Lower leg skin (tissue), 4 donors: ENCODE results near the gene CELF2. TPM values are rescaled to one million over a fixed set of nuclear protein-coding genes. Genes with fewer than 3 reads are reported as not detected.

Source experiments
- DNase-seq, 2 donors: peaks; one replicate each; pipeline ENCODE4 v3.0.0-alpha.2; 2019; ENCODE audit warnings: low spot score in 2 of 2
- H3K4me3 ChIP-seq: fragments of 200-600 bp; sonication (generic); 2 replicates; pipeline ENCODE4 v1.5.1; 2017; ENCODE audit warnings: mild to moderate bottlenecking, low read depth; ENCODE audit not compliant: poor library complexity, severe bottlenecking
- POLR2A ChIP-seq, 2 donors: fragments of 450-650 bp; IDR thresholded peaks; one replicate each; pipeline ENCODE4 v1.6.1; 2016 to 2017; ENCODE audit warnings: antibody characterized with exemption in 2 of 2, mild to moderate bottlenecking in 1 of 2, moderate library complexity in 1 of 2
- WGBS, 2 donors: methylation state at CpG; one replicate each; pipeline ENCODE4 v1.1.5; 2018; 5-methylcytosine and 5-hydroxymethylcytosine counted together
- intact Hi-C: fragments of 100-400 bp; cut with DNase I; formaldehyde crosslinking; loops from one replicate; pipeline ENCODE4 v1.15.0; 2023; ENCODE audit warnings: low total_unique reads
- total RNA-seq, 4 donors: library from RNA; depleted of rRNA; stranded (reverse); fragments of >200 nt; gene quantifications; one replicate each; pipeline ENCODE4 v1.1.0, GENCODE V29; 2016
- TF ChIP-seq, protein P1 (sequence below), 3 donors: fragments of 450-650 bp; IDR thresholded peaks; one replicate each; pipeline ENCODE4 v1.5.1; 2016; ENCODE audit warnings: antibody characterized with exemption in 3 of 3, mild to moderate bottlenecking in 3 of 3, moderate library complexity in 2 of 3

CELF2 gene
- total RNA-seq, 4 donors from 2014 or later, result 16.9 to 39.9 (median 20.7) TPM

DNA sequence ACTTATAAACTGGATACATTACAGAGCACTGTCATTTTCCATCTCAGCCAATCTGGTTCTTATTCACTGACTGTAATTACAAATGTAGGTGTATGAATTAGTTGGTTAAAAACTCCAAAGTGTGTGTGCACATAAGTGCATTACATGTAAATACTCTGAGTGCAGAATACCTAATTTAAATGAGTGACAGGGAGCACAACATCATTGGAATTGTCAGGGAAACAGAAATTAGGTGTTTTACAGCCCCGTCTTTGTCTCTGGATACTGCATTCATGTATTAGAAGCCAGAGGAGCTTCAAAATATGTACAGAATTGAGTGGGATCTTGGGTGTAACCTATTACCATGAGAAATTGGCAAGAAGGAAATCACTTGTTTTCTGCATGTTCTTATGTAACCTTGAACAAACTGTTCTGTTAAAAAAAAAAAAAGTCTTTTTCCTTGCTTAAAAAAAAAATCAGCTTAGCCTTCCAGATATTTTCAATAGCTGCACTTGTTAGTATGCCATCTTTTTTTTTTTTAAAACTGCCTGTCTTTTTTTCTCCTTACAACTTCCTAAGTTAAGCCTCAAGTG lies 31.1 kb downstream of the CELF2 start:
- DNase-seq, result no peak
- H3K4me3 ChIP-seq, result no peak overlapping the region
- WGBS, 2 donors, result 0 to 38% methylated on average over 1 of the region's 1 CpG
- TF ChIP-seq, protein P1, sequence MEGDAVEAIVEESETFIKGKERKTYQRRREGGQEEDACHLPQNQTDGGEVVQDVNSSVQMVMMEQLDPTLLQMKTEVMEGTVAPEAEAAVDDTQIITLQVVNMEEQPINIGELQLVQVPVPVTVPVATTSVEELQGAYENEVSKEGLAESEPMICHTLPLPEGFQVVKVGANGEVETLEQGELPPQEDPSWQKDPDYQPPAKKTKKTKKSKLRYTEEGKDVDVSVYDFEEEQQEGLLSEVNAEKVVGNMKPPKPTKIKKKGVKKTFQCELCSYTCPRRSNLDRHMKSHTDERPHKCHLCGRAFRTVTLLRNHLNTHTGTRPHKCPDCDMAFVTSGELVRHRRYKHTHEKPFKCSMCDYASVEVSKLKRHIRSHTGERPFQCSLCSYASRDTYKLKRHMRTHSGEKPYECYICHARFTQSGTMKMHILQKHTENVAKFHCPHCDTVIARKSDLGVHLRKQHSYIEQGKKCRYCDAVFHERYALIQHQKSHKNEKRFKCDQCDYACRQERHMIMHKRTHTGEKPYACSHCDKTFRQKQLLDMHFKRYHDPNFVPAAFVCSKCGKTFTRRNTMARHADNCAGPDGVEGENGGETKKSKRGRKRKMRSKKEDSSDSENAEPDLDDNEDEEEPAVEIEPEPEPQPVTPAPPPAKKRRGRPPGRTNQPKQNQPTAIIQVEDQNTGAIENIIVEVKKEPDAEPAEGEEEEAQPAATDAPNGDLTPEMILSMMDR (IDR thresholded peaks at IDR 0.05), result no peak
- intact Hi-C loops, result no loop called here

DNA sequence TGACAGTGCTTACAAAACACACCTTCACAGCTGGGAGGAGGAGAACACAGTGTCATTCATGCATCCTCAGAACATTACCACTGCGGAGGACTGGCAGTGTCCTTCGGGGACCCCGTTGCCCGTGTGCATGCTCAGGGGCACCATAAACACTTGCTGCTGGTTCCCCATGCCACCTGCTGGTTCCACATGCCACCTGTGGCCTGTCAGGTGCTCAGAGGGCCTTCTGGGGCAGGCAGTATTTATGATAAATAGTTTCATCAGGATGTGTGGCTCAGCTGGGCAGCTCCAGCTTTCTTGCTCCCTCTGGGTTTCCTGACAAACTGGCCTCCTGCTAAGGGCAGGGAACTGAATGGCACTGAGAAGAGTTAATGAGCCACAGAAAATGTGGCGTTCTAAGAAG lies 32.1 kb downstream of the CELF2 start:
- intact Hi-C loops, result no loop called here
- no peak overlapping the region for H3K4me3 ChIP-seq
- WGBS, 2 donors, result 83 to 91% methylated on average over 5 of the region's 5 CpGs
- TF ChIP-seq POLR2A (IDR thresholded peaks at IDR 0.05), result no peak
- TF ChIP-seq, protein P1 (IDR thresholded peaks at IDR 0.05), result no peak
- DNase-seq, result no peak

DNA sequence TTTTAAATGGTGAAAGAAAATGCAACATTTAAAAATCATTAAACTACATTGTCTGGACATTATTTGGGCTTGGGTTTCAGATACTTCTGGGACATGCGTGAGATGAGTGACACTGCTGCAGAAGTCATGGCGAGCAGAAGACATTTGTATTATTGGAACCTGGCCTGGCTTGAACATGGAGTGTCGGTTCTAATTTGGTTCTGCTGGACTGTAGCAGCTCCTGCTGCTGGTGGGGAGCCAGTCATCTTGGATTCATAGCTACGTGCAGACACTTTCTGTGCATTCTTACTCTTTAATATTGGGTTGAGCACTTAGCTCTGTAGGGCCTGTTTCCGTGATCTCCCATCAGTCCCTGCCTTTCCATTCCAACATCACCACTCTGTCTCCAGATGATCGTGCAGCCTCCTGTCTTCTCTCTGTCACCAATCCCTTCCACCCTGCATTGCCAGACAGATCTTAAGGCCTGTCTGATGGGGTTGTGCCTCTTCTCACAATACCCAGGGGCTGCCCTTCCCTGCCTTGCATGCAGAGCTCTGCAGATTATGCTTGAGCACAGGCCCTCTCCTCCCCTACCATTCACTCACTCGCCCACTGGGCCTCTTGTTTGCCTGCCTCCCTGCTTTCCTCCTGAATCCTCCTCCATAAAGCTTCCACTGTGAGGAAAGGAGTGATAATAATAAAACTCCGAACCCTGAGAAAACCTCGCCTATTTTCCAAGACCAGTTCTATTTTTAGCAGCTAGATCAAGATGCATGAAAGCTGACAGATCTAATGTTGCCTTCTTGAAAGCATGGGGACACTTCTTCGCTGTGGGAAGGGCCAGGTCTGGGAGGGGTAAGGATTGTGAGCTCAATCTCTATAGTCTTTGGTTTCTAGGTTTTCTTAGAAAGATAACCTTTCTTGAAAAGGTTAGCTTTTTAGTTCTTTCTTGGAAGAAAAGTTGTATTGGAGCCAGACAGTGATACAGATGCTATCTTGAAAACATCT lies 32.9 kb downstream of the CELF2 start:
- WGBS, 2 donors, result 67 to 68% methylated on average over 10 of the region's 10 CpGs
- H3K4me3 ChIP-seq, result no peak overlapping the region
- intact Hi-C loops, result no loop called here
- no peak for DNase-seq
- TF ChIP-seq, protein P1 (IDR thresholded peaks at IDR 0.05), result no peak
- TF ChIP-seq POLR2A (IDR thresholded peaks at IDR 0.05), result no peak

DNA sequence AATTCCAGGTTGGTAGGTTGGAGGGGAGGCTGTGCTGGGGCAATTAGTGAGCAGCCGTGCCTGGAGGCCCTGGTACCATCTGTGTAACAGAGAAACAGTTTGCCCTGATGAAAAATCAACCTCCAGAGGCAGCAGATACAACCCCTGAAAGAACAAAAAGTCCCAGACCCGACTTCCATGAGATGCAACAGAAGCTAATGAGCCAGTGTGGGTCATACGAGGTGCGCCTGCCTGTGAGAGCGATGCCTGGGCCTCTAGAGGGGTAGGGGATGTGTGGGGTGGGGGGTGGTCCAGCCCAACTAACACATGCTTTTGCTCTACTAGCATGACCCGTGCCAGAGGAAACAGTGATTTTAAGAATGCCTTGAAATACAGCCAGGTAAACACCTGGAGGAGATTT lies 39.3 kb downstream of the CELF2 start:
- intact Hi-C loops, result no loop called here
- DNase-seq, result no peak
- TF ChIP-seq POLR2A (IDR thresholded peaks at IDR 0.05), result no peak
- TF ChIP-seq, protein P1 (IDR thresholded peaks at IDR 0.05), result no peak
- no peak overlapping the region for H3K4me3 ChIP-seq
- WGBS, 2 donors, result 73 to 81% methylated on average over 6 of the region's 6 CpGs

DNA sequence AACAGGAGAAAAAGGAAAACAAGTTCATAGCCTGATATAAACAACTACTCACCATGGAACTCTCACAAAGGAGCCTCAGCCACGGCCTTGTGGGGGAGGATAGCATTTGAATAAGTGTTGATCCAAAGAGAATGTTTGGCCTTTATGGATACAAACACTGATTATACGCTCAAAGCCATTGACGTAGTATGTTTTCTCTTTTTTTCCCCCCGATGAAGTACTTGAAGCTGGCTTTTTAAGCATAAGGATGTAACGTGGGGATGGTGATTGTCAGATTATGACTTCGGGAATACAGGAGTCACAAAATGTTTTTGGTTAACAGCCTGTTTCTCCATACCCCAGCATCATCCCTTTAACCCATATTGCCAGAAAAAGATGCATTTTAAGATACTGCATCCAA lies 39.8 kb downstream of the CELF2 start:
- 84 to 94% methylated on average over 6 of the region's 6 CpGs for WGBS, 2 donors
- no peak for DNase-seq
- H3K4me3 ChIP-seq, result no peak overlapping the region
- TF ChIP-seq, protein P1 (IDR thresholded peaks at IDR 0.05), result no peak
- no peak for TF ChIP-seq POLR2A (IDR thresholded peaks at IDR 0.05)
- intact Hi-C loops, result no loop called here
